CD4-positive, alpha-beta T cell treated with Interleukin-6 at 100 ng/mL for 8 hours (primary cell): ENCODE results near the gene C14orf180.
"Not testable (repeated sequence)": the region's sequence is repeated elsewhere in the genome, so short reads cannot be mapped to it uniquely, and the experiment has no call there.

ENCODE experiments used
- DNase-seq: peaks from one replicate; pipeline ENCODE4 v3.0.0-alpha.2; 2020; ENCODE audit warnings: mixed read lengths, low spot score

Gene C14orf180

GRCh38 chr14:104614126-104614812, 34.7 kb downstream of the C14orf180 start:
- DNase-seq, result no peak

DNA sequence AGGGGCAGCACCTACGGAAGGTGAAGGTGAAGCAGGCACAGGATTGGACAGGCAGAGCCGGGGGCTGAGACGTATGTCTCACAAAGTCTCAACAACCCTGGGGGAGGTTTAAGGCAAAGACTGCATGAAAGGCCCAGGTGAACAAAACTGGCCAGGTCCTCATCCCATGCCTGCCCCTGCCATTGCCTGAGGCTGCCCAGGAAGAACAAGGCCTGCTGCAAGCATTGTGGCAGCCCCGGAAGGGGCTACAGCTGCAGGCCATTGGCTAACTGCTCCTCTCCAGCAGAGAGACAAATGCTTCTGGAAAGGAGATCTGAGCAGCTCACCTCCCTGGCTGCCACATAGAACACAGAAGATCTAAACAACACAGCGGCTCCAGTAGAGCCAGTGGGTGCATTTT, 45.4 kb downstream of the C14orf180 start:
- DNase-seq, result no peak

GRCh38 chr14:104632781-104633180, 53.2 kb downstream of the C14orf180 start:
- no peak for DNase-seq

DNA sequence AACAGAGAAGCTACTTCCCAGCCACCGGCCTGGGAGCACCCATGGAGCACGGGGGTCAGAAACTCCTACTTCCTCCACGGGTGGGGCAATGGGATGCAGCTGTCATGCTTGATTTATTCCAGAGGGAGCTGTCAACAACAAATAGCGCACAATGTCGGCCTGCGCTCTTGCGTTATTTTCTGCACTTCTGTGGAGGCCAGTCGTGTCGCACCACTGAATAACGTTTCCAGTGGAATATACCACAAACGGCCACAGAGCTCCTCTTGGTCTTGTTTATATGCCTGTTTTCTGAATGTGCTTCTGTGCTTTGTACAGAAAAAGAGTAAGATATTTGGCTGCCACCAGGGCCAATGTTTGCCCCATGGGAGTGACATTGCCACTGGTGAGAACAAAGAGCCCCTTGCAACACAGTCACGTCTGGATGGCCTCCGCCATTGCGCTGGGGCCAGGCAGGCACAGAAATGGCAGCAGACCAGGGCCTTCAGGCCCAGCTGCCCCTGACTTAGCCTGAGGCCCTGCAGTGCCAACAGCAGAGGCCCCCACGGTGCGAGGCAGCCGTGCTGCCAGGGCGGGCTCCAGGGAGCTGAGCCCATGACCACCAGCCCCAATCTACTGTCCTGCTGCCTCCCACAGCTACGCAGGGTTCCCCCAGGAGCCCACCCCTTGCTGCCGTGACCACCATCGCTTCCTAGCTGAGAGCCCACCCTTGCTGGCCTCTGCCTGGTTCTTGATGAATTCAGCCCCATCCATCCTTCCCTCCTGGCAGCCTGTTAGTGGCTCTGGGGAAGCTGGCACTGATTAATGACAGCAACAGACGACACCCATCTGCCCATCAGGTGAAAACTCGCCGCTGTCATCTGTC, 53.9 kb downstream of the C14orf180 start:
- DNase-seq, result no peak

GRCh38 chr14:104634138-104634760, 54.7 kb downstream of the C14orf180 start:
- no peak for DNase-seq

DNA sequence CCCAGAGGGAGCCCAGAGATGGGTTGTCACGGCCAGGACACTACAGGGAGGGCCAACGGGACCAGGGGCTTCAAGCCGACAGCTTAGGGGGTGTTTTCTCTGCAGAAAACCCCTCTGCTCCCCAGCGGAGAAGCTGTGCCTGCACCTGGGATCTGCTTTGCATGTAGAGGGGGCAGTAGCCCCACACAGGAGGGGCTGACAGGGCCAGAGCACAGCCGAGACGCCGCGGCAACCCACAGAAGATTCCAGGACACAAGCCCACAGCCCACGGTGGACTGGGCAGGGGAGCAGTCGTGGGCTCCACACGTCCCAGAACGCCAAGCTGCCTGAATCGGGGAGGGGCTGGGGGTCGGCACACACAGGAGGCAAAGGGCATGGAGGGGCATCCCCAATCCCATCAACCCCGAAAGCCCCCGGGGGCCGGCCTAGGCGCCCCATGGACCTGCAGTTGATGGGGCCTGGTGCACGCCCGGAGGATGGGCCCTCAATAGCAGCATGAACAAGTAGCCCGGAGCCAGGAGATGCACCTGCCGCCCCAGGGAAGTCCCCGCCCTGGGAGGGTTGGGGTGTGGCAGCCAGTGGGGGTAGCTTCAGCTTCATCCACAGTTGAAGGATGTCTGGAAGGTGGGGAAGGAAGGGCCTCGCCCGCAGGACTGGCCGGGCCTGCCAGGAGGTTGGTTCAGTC, 55.5 kb downstream of the C14orf180 start:
- DNase-seq, result no peak

DNA sequence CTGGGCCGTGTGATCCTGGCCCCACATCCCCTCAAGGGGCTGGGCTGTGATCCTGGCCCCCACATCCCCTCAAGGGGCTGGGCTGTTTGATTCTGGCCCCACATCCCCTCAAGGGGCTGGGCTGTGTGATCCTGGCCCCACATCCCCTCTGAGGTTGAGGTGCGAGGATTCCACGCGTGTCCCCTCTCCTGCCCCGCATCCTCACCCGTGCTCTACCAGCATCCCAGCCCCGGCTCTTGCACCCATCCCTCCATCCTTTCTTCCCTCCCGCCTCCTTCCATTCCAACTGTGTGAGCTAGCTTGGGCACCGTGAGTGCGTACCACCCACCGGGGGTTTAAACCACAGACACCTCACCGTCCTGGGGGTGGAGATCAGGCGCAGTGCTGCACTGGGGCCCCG, 56.2 kb downstream of the C14orf180 start:
- DNase-seq, result no peak

DNA sequence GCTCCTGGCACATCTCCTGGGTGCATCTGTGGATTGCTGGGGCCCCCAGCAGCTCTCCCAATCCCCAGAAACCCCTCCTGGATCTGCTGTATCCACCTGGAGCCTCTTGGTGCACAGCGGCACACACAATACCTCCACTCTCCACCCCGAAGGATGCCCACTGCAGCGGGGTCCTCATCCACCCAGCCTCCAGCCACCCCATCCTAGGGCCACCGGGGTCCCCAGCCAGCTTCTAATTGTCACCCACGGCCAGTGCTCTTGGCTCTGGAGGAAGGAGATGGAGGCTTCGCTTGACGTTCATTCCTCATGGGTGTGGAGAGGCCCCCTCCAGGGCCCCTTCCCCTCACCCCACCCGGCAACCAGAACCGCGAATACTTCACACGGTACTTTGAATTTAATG, 56.6 kb downstream of the C14orf180 start:
- DNase-seq, result no peak

DNA sequence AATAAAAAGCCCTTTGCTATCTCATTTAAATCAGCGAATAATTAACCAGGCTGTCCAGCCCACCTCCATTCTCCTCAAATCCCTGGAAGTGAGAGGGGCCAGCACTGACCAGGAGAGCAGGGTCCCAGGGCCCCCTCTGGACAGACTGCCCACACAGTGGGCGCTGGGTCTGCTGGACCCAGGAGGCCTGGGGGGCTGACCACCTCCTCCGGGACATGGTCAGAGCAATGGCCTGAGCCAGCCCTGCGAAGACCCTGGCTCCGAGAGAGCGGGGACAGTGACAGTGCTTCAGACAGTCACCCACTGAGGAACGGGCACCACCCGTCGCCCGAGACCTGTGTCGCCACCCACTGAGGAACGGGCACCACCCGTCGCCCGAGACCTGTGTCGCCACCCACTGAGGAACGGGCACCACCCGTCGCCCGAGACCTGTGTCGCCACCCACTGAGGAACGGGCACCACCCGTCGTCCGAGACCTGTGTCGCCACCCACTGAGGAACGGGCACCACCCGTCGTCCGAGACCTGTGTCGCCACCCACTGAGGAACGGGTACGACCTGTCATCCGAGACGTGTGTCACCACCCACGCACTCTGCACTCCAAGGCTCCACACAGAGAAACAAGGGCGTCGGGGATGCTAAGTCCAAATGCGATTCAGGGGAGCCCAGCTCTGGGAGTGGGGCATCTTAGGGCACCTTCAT, 57.4 kb downstream of the C14orf180 start:
- not testable (repeated sequence) for DNase-seq

GRCh38 chr14:104637546-104638003, 58.0 kb downstream of the C14orf180 start:
- DNase-seq, result no peak

- no peak for DNase-seq
These were observed 58.6 kb downstream of the C14orf180 start for GRCh38 chr14:104638190-104638589.

GRCh38 chr14:104638927-104639450, 59.4 kb downstream of the C14orf180 start:
- no peak for DNase-seq

GRCh38 chr14:104639471-104639870, 59.9 kb downstream of the C14orf180 start:
- no peak for DNase-seq
